Nephron progenitor cell (in vitro differentiated cells): Measurements from ENCODE around the gene PIAS4.

ENCODE experiments used
- DNase-seq: peaks from one replicate; pipeline ENCODE4 v3.0.0; 2021
- H3K27ac Mint-ChIP-seq: 2 replicates; pipeline ENCODE4 v1.8.0; 2021; ENCODE audit warnings: mild to moderate bottlenecking, moderate library complexity, mixed read lengths
- H3K27me3 Mint-ChIP-seq: 2 replicates; pipeline ENCODE4 v1.8.0; 2021; ENCODE audit warnings: mild to moderate bottlenecking, low read depth, mixed read lengths; ENCODE audit not compliant: poor library complexity
- H3K36me3 Mint-ChIP-seq: 2 replicates; pipeline ENCODE4 v1.8.0; 2021; ENCODE audit warnings: low read depth, mixed read lengths
- H3K4me1 Mint-ChIP-seq: 2 replicates; pipeline ENCODE4 v1.8.0; 2021; ENCODE audit warnings: mixed read lengths
- H3K4me3 Mint-ChIP-seq: 2 replicates; pipeline ENCODE4 v1.8.0; 2021; ENCODE audit warnings: mild to moderate bottlenecking, moderate library complexity, mixed read lengths
- H3K9me3 Mint-ChIP-seq: 2 replicates; pipeline ENCODE4 v1.8.0; 2021; ENCODE audit warnings: mild to moderate bottlenecking, moderate library complexity, mixed read lengths
- TF ChIP-seq, protein P1 (sequence below): fragments of 200-600 bp; sonication (generic); IDR thresholded peaks from 2 replicates; pipeline ENCODE4 v1.5.0; 2021; ENCODE audit warnings: antibody characterized with exemption

PIAS4 gene

DNA sequence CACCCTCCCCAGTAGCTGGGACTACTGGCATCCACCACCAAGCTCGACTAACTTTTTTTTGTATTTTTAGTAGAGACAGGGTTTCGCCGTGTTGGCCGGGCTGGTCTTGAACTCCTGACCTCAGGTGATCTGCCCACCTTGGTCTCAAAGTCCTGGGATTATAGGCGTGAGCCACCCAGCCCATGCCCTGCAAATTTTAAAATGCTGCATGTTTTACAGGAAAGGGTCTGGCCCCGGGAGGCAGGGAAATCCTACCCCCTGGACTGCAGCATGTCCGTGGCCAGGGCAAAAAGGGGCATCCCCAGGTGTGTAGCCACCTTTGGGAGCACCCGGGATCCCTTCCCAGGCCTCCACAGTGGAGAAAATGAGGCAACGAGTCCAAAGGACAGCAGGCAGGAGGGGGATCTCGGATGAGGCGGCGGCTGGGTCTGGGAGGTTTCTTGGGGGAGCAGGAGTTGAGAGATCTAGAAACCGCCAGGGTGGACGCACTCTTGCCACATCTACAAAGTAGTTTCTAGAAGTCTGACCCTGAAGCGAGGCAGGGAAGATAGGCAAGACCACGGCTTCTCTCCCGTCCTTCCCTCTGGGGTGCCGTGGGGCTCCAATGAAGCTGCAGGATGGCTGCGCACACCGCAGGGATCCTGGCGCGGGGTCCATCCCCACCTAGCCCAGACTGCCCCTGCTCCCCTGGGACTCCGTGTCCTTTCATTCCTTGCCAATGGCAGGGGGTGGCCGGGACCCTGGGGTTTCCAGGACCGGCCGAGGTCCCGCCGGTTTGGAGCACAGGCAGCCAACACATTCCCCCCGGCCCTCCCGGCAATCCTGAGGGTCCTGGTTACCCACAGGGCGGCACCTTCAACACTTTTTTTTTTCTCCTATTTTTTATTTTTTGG lies 80.5 kb downstream of the PIAS4 start:
- no peaks in the 10 kb centered on the region for H3K27me3 Mint-ChIP-seq
- DNase-seq, result no peak
- no peaks in the 10 kb centered on the region for H3K36me3 Mint-ChIP-seq
- H3K9me3 Mint-ChIP-seq, result no peaks in the 10 kb centered on the region
- peaks cover 14% of the 10 kb centered on the region for H3K4me1 Mint-ChIP-seq
- H3K4me3 Mint-ChIP-seq, result no peak overlapping the region
- H3K27ac Mint-ChIP-seq, result peak overlapping the region; percentile 64
- TF ChIP-seq, protein P1, sequence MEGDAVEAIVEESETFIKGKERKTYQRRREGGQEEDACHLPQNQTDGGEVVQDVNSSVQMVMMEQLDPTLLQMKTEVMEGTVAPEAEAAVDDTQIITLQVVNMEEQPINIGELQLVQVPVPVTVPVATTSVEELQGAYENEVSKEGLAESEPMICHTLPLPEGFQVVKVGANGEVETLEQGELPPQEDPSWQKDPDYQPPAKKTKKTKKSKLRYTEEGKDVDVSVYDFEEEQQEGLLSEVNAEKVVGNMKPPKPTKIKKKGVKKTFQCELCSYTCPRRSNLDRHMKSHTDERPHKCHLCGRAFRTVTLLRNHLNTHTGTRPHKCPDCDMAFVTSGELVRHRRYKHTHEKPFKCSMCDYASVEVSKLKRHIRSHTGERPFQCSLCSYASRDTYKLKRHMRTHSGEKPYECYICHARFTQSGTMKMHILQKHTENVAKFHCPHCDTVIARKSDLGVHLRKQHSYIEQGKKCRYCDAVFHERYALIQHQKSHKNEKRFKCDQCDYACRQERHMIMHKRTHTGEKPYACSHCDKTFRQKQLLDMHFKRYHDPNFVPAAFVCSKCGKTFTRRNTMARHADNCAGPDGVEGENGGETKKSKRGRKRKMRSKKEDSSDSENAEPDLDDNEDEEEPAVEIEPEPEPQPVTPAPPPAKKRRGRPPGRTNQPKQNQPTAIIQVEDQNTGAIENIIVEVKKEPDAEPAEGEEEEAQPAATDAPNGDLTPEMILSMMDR, result no peak

DNA sequence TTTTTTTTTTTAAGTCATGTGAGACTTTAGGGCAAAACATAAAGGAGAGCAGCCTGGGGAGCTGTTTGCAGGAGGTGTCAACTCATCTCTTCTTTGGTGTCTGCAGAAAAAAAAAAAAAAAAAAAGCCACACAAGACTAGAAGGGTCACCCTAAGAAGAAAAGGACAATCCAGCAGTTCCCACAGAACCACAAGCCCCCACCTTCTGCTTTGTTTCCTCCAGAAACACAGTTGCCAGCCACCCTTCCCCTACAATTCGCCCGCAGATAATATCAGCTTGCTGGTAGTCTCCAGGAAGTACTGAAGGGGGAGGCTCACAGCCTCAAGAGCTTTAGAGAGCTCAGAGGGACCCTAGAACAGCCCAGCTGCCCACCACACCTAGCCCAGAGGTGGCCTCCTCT lies 81.4 kb downstream of the PIAS4 start:
- peaks cover 8% of the 10 kb centered on the region for H3K36me3 Mint-ChIP-seq
- H3K27ac Mint-ChIP-seq, result peak overlapping the region; percentile 64
- TF ChIP-seq, protein P1, result no peak
- H3K9me3 Mint-ChIP-seq, result no peaks in the 10 kb centered on the region
- H3K4me3 Mint-ChIP-seq, result no peak overlapping the region
- no peak for DNase-seq
- peaks cover 8% of the 10 kb centered on the region for H3K4me1 Mint-ChIP-seq
- H3K27me3 Mint-ChIP-seq, result no peaks in the 10 kb centered on the region
